ENCODE data around the gene KRTAP10-7. TPM values are rescaled to one million over a fixed set of nuclear protein-coding genes. Genes with fewer than 3 reads are reported as not detected.
"Not testable (repeated sequence)": the region's sequence is repeated elsewhere in the genome, so short reads cannot be mapped to it uniquely, and the experiment has no call there.

The KRTAP10-7 gene
- total RNA-seq, 1 donor from 2014 or later, result not detected

DNA sequence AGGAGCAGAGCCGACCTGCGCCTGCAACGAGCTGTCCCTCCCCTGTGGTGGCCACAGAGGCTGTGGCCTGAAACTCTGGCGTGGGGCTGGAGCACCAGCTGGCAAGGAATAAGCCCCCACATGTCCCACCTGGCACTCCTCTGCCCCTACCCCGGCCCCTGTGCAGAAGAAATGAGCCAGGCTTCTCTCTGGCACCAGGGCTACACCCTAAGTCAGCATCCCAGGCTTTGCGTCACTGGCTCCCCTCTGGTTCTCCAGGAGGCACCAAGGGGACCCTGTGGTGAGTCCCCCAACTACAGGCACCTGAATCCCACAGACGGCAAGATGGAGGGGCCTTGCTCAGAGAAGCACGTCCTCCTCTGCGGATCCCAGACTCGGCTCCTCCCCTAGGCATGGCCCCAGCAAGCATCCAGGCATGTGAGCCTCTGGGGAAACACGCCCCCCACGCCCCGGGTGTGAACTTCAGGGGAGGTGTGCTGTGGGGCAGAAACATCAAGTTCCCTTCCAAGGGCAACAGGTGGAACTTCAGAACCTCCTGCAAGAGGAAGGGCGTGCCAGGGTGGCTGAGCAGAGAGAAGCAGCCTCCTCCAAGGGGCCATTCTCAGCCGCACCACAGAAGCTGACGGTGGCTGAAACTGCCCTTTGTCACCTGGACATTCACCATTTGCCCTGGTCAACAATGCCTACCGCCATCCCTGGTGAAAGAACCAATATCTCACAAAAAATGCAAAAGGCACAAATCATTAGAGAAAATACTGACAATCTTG, 2.9 kb downstream of the KRTAP10-7 start:
- no peak overlapping the region for H3K27ac Mint-ChIP-seq
- H3K9me3 Mint-ChIP-seq, result peaks cover 4% of the 10 kb centered on the region
- peaks cover 25% of the 10 kb centered on the region for H3K27me3 Mint-ChIP-seq
- no peaks in the 10 kb centered on the region for H3K4me1 Mint-ChIP-seq
- no peak for DNase-seq
- intact Hi-C loops (cut with micrococcal nuclease), result no loop called here
- H3K36me3 Mint-ChIP-seq (ENCODE audit: low read depth), result no peaks in the 10 kb centered on the region
- H3K4me3 Mint-ChIP-seq, result no peak overlapping the region

DNA sequence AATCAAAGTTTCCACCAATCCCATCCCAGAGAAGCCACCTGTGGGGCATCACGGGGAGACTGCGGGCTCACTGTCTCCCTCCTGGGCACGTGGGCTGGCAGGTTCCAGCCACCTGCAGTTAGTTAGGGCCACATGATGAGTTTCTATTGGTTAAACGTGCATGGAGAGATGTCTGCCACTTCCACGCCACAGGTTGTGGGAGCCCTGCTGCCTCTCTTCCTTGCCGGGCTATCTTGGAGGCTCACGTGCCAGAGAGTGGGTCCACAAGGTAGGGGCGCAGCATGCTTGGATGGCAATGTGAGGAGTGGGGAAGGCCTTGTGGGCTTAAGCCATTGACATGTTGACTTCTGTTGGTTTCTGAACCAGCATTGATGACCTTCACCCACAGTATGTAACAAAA, 3.5 kb downstream of the KRTAP10-7 start:
- no peaks in the 10 kb centered on the region for H3K36me3 Mint-ChIP-seq (ENCODE audit: low read depth)
- DNase-seq, result no peak
- H3K27ac Mint-ChIP-seq, result no peak overlapping the region
- H3K4me3 Mint-ChIP-seq, result no peak overlapping the region
- peaks cover 6% of the 10 kb centered on the region for H3K9me3 Mint-ChIP-seq
- H3K4me1 Mint-ChIP-seq, result no peaks in the 10 kb centered on the region
- peaks cover 26% of the 10 kb centered on the region for H3K27me3 Mint-ChIP-seq
- intact Hi-C loops (cut with micrococcal nuclease), result no loop called here

DNA sequence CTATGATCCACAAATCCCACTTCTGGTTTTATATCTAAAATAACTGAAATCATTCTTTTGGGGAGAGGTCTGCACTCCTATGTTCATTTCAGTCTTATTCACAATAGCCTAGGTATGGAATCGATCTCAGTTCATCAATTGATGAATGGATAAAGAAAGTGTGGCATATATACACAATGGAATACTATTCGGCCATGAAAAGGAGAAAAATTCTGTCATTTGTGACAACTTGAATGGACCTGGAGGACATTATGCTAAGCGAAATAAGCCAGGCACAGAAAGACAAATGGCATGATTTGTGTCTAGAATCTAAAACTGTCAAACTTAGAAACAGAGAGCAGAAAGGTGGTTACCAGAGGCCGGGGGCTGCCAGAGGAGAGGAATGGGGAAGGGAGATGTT, 6.1 kb downstream of the KRTAP10-7 start:
- Mint-ChIP-seq H3K4me3 (no peak overlapping the region), H3K27me3 (peaks cover 26% of the 10 kb centered on the region), H3K36me3 (ENCODE audit: low read depth) (no peaks in the 10 kb centered on the region), H3K27ac (no peak overlapping the region), H3K9me3 (peaks cover 28% of the 10 kb centered on the region), H3K4me1 (no peaks in the 10 kb centered on the region)
- DNase-seq, result no peak
- intact Hi-C loops (cut with micrococcal nuclease), result no loop called here

DNA sequence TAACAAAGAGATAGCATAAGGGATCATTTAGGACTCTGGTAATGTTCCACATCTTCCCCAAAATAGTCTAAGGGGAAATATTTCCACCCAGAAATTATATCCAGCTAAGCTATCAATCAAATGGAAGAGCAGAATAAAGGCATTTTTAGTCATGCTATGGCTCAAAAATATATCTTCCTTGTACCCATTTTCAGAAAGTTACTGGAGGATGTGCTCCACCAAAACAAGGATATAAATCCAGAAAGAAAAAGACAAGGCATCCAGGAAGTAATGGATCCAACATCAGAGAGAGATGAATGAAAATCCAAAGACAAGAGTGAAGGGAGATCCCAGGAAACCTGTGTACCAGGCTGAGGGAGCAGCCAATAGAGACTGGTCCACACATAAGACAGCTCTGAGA, 8.8 kb downstream of the KRTAP10-7 start:
- H3K9me3 Mint-ChIP-seq, result peaks cover 29% of the 10 kb centered on the region
- intact Hi-C loops (cut with micrococcal nuclease), result no loop called here
- no peaks in the 10 kb centered on the region for H3K4me1 Mint-ChIP-seq
- peaks cover 22% of the 10 kb centered on the region for H3K27me3 Mint-ChIP-seq
- DNase-seq, result no peak
- H3K27ac Mint-ChIP-seq, result no peak overlapping the region
- peaks cover 2% of the 10 kb centered on the region for H3K36me3 Mint-ChIP-seq (ENCODE audit: low read depth)
- H3K4me3 Mint-ChIP-seq, result no peak overlapping the region

DNA sequence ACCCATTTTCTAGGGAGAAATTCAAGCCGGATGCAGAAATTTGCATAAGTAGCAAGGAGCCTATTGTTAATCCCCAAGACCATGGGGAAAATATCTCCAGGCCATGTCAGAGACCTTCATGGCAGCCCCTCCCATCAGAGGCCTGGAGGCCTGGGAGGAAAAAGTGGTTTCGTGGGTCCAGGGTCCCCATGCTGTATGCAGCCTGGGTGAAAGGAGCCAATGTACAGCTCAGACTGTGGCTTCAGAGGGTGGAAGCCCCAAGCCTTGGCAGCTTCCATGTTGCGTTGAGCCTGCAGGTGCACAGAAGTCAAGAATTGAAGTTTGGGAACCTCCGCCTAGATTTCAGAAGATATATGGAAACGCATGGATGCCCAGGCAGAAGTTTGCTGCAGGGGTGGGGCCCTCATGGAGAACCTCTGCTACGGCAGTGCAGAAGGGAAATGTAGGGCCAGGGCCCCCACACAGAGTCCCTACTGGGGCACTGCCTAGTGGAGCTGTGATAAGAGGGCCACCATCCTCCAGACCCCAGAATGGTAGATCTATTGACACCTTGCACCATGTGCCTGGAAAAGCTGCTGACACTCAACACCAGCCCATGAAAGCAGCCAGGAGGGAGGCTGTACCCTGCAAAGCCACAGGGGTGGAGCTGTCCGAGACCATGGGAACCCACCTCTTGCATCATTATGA, 9.9 kb downstream of the KRTAP10-7 start:
- H3K9me3 Mint-ChIP-seq, result peaks cover 29% of the 10 kb centered on the region
- H3K4me1 Mint-ChIP-seq; H3K27ac Mint-ChIP-seq; DNase-seq; H3K36me3 Mint-ChIP-seq (ENCODE audit: low read depth); H3K4me3 Mint-ChIP-seq; intact Hi-C loops (cut with micrococcal nuclease): not testable (repeated sequence)
- peaks cover 13% of the 10 kb centered on the region for H3K27me3 Mint-ChIP-seq

DNA sequence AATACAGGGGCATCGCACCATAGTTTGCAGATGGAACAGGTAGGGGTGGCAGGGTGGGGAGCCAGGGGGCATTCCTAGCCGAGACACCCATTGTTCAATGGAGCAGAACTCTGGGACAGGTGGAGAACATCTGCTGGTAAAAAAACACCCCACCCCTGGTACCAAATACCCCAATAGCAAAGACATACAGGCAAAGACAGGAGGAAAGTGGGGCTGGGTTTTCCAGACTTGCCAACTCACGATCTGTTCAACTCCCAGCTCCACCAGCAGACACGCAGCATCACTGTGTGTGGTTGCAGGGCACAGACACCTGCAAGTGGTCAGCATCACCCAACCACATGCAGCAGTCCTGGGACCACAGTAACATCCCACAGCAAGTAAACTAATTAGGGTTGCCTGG, 11.2 kb downstream of the KRTAP10-7 start:
- intact Hi-C loops (cut with micrococcal nuclease), result no loop called here
- no peak for DNase-seq

DNA sequence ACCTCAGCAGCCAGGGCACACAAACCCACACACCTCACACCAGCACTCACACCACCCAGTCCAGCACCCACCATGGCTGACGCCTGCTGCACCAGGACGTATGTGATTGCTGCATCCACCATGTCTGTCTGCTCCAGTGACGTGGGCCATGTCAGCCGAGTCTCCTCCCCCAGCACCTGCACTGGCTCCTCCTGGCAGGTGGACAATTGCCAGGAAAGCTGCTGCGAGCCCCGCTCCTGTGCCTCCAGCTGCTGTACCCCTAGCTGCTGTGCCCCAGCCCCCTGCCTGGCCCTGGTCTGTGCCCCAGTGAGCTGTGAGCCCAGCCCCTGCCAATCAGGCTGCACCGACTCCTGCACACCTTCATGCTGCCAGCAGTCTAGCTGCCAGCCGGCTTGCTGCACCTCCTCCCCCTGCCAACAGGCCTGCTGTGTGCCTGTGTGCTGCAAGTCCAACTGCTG, 11.7 kb downstream of the KRTAP10-7 start, which contains the start of gene KRTAP10-8:
Gene KRTAP10-8 (plus strand): TSS at position 51 of the 458 bp plus-strand sequence. CDS start 22 bp downstream, at position 73.
- intact Hi-C loops (cut with micrococcal nuclease), result no loop called here
- H3K9me3 Mint-ChIP-seq, result peaks cover 25% of the 10 kb centered on the region
- DNase-seq, result no peak

More for the DNA sequence above, 11.2 kb downstream of the KRTAP10-7 start:
- peaks cover 5% of the 10 kb centered on the region for H3K27me3 Mint-ChIP-seq
- H3K9me3 Mint-ChIP-seq, result peaks cover 25% of the 10 kb centered on the region
- H3K4me3 Mint-ChIP-seq, result no peak overlapping the region
- H3K27ac Mint-ChIP-seq, result no peak overlapping the region
- H3K36me3 Mint-ChIP-seq (ENCODE audit: low read depth), result peaks cover 2% of the 10 kb centered on the region
- no peaks in the 10 kb centered on the region for H3K4me1 Mint-ChIP-seq

DNA sequence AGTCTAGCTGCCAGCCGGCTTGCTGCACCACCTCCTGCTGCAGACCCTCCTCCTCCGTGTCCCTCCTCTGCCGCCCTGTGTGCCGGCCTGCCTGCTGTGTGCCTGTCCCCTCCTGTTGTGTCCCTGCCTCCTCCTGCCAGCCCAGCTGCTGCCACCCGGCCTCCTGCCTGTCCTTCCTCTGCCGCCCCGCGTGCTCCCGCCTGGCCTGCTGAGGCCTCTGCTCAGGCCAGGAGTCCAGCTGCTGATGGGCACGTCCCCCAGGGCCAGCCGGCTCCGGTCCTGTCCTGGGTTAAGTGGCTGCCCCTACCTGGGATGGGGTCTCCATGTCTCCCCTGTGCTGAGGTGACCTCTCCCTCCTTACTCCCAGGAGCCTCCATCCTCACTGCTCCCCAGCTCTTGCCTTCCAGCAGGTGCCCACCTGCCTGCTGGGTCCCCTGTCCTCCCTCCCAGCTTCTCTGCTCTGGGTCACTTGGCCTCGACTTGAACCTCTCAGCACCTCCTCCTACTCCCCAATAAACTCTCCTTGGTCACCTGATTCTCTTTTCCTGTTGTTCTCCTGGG, 12.4 kb downstream of the KRTAP10-7 start:
- H3K36me3 Mint-ChIP-seq (ENCODE audit: low read depth), result peaks cover 2% of the 10 kb centered on the region
- DNase-seq, result no peak
- intact Hi-C loops (cut with micrococcal nuclease), result no loop called here
- no peaks in the 10 kb centered on the region for H3K4me1 Mint-ChIP-seq
- no peak overlapping the region for H3K4me3 Mint-ChIP-seq
- no peak overlapping the region for H3K27ac Mint-ChIP-seq
- H3K27me3 Mint-ChIP-seq, result peaks cover 2% of the 10 kb centered on the region
- peaks cover 25% of the 10 kb centered on the region for H3K9me3 Mint-ChIP-seq

More for the DNA sequence above, 11.7 kb downstream of the KRTAP10-7 start, which contains the start of gene KRTAP10-8:
- H3K27ac Mint-ChIP-seq, result no peak within 1 kb of the TSS
- no peak within 1 kb of the TSS for H3K4me3 Mint-ChIP-seq
- H3K4me1 Mint-ChIP-seq, result no peaks in the 10 kb centered on the region
- H3K36me3 Mint-ChIP-seq (ENCODE audit: low read depth), result peaks cover 2% of the 10 kb centered on the region
- H3K27me3 Mint-ChIP-seq, result peaks cover 4% of the 10 kb centered on the region

DNA sequence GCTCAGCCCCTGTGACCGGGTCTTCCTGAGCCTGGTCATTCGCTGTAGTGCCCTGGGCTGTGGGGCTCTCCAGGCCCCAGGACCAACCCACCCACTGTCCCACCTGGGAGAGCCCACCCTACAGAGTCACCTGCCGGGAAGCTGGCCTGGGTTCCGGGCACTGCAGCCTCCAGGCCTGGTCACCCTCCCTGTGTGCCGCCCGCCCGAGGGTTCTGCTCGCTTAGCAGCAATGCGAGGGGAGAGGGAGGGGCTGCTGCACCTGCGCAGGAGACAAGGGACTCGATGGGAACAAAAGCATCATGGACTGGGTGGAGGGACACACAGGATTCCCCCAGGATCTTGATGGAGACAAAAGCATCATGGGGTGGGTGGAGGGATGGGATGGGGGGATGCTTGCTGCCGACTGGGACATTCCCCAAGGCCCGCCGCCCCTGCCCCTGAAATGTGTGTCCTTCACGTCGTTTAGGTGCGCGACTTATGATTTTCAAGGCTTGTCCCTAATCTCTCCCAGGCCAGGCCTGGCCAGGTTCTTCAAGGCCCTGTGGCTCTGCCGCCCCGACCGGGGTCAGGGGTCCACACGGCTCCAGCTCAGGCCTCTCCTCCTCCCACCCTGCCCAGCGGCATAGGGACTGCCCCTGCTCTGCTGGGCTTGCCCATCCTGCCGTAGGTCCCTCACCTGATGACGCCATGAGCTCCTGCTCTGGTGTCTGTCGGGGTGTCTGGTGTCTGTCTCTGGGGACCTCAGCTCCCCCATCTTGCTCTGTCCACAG, 13.2 kb downstream of the KRTAP10-7 start:
- Mint-ChIP-seq H3K36me3 (ENCODE audit: low read depth) (peaks cover 4% of the 10 kb centered on the region), H3K9me3 (peaks cover 26% of the 10 kb centered on the region), H3K27ac (no peak overlapping the region), H3K4me1 (peaks cover 5% of the 10 kb centered on the region), H3K4me3 (no peak overlapping the region), H3K27me3 (no peaks in the 10 kb centered on the region)
- intact Hi-C loops (cut with micrococcal nuclease), result no loop called here
- no peak for DNase-seq

DNA sequence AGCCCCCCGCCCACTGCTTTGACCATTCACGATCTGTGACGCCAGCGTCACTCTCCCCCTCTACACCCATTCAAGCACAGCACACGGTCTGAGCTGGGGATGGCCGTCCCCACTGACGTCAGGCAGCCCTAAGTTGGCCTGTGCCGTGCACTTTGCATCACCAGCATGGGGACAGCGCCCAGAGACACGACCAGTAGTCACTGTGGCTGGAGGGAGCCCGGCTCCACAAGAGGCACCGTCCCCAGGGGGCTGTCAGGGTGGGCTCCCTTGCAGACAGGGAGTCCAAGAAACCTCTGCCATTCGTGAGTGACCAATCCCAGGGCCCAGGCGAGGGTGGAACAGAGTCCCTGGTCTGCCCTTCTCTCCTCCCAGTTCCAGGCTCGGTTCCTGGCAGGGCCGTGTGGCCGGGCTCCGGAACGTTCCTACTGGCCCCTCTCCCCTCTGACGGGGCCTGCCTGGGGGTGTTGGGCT, 13.8 kb downstream of the KRTAP10-7 start:
- no peak overlapping the region for H3K4me3 Mint-ChIP-seq
- H3K27ac Mint-ChIP-seq, result no peak overlapping the region
- H3K4me1 Mint-ChIP-seq, result peaks cover 12% of the 10 kb centered on the region
- H3K36me3 Mint-ChIP-seq (ENCODE audit: low read depth), result peaks cover 8% of the 10 kb centered on the region
- no peaks in the 10 kb centered on the region for H3K27me3 Mint-ChIP-seq
- no peak for DNase-seq
- peaks cover 27% of the 10 kb centered on the region for H3K9me3 Mint-ChIP-seq
- intact Hi-C loops (cut with micrococcal nuclease), result no loop called here

DNA sequence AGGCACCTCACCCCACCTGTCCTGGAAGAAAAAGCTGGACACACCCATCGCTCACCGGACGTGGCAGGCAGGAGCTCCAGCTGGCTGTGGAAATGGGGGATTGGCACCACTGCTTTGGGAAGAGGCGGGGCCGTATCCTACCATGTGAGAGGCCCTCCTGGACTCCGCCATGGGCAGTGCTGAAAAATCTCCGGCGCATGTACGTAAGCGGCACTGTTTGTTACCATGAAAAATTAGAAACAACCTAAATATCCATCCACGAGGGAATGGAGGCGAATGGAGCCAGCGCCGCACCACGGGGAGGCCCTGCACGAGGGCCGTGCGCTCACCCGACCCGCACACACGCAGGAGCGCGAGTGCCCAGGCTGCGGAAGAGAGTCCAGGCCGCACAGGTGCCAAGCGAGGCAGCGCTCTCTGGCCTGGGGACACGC, 14.6 kb downstream of the KRTAP10-7 start:
- H3K27ac Mint-ChIP-seq, result no peak overlapping the region
- H3K36me3 Mint-ChIP-seq (ENCODE audit: low read depth), result peaks cover 15% of the 10 kb centered on the region
- no peak overlapping the region for H3K4me3 Mint-ChIP-seq
- DNase-seq, result no peak
- H3K9me3 Mint-ChIP-seq, result peaks cover 26% of the 10 kb centered on the region
- H3K4me1 Mint-ChIP-seq, result peaks cover 17% of the 10 kb centered on the region
- intact Hi-C loops (cut with micrococcal nuclease), result no loop called here
- H3K27me3 Mint-ChIP-seq, result no peaks in the 10 kb centered on the region

DNA sequence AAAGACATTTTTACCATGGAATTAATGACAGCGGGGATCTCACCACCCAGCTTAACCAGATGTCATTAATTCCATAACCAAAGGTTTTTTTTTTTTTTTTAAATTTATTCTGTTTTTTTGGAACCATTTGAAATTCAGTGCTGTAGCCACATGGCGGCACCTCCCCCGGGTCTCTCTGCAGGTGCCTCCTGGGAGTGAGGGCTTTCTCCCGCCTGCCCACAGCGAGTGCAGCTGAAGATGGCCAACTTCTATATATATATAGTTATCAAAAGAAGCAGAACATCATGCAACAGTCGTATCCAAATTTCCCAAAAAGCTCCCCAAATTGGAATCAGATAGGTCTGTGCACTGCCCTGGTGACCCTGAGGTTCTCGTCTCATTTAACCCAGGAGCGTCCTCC, 15.1 kb downstream of the KRTAP10-7 start:
- DNase-seq, result no peak
- H3K4me3 Mint-ChIP-seq, result no peak overlapping the region
- no peaks in the 10 kb centered on the region for H3K27me3 Mint-ChIP-seq
- peaks cover 18% of the 10 kb centered on the region for H3K36me3 Mint-ChIP-seq (ENCODE audit: low read depth)
- peaks cover 26% of the 10 kb centered on the region for H3K9me3 Mint-ChIP-seq
- no peak overlapping the region for H3K27ac Mint-ChIP-seq
- H3K4me1 Mint-ChIP-seq, result peaks cover 17% of the 10 kb centered on the region
- intact Hi-C loops (cut with micrococcal nuclease), result no loop called here

DNA sequence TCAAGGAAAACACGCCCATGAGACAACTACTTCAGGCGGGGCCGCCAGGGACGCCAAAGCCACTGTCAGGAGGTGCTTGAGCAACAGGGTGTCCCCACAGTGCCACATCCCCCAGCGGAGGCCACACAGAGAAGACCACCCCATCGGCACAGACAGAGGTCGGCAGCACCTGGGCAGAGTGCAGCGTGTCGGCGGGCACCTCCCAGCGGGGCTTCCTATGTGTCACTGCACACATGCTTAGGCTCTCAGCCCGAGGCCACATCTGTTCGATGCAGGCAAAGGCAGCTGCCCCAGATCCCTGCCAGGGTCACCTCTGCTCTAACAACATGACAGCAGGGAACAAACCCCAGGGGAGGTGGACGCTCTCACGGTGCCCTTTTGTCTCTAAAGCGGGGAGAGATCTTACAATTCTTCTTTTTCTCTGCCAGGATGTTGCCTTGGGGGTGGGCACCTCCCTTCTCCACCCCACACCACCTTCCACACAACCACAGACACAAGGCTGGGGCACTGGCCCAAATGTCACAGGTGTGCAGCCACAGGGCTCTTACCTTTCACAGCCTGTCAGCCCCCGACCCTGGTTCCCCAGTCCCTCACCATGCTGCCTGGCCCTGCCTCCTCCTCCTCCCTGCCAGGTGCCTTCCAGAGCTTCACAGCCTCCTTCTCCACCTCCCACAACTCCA, 15.7 kb downstream of the KRTAP10-7 start:
- DNase-seq, result no peak
- Mint-ChIP-seq H3K27me3 (no peaks in the 10 kb centered on the region), H3K4me1 (peaks cover 17% of the 10 kb centered on the region), H3K4me3 (no peak overlapping the region), H3K27ac (no peak overlapping the region), H3K36me3 (ENCODE audit: low read depth) (peaks cover 22% of the 10 kb centered on the region), H3K9me3 (peaks cover 27% of the 10 kb centered on the region)
- intact Hi-C loops (cut with micrococcal nuclease), result no loop called here

Measured in activated CD4-positive, alpha-beta T cell treated with anti-CD3 and anti-CD28 coated beads, Interleukin-2, amount 10 ng/mL, durations not matched to agents 24 days and 14 days (primary cell).